SW480 (cell line): ENCODE data around the gene DPP7.
"Not testable (repeated sequence)": the region's sequence is repeated elsewhere in the genome, so short reads cannot be mapped to it uniquely, and the experiment has no call there.

ENCODE experiments used
- DNase-seq: peaks from one replicate; pipeline ENCODE4 v3.0.0-alpha.2; 2016; ENCODE audit warnings: low spot score

DPP7 gene

GRCh38 chr9:137147793-137148160 lies 33.2 kb upstream of the DPP7 start:
- DNase-seq: no peak

GRCh38 chr9:137147091-137147792 lies 32.7 kb upstream of the DPP7 start:
- DNase-seq: no peak

GRCh38 chr9:137146527-137146918 lies 32.0 kb upstream of the DPP7 start:
- no peak for DNase-seq

- DNase-seq: no peak
Measured at GRCh38 chr9:137145731-137146526, 31.4 kb upstream of the DPP7 start.

GRCh38 chr9:137143459-137143858 lies 28.9 kb upstream of the DPP7 start:
- DNase-seq: no peak

GRCh38 chr9:137141976-137142936 lies 27.7 kb upstream of the DPP7 start:
- no peak for DNase-seq

GRCh38 chr9:137141050-137141810 lies 26.7 kb upstream of the DPP7 start:
- DNase-seq: no peak

- DNase-seq: no peak
Measured at GRCh38 chr9:137140151-137141012, 25.8 kb upstream of the DPP7 start.

GRCh38 chr9:137139468-137140150 lies 25.1 kb upstream of the DPP7 start:
- DNase-seq: no peak

- no peak for DNase-seq
Measured at GRCh38 chr9:137138722-137139467, 24.4 kb upstream of the DPP7 start, which contains the start of gene GRIN1. Gene GRIN1, plus strand, starts transcription at chr9:137139154. Its CDS starts 333 bp downstream, at chr9:137139487.

GRCh38 chr9:137138058-137138721 lies 23.7 kb upstream of the DPP7 start:
- no peak for DNase-seq

- DNase-seq: no peak
Measured at GRCh38 chr9:137136881-137137607, 22.5 kb upstream of the DPP7 start.

- no peak for DNase-seq
Measured at GRCh38 chr9:137136261-137136880, 21.8 kb upstream of the DPP7 start.

GRCh38 chr9:137135154-137135553 lies 20.6 kb upstream of the DPP7 start:
- not testable (repeated sequence) for DNase-seq

GRCh38 chr9:137134191-137134590 lies 19.7 kb upstream of the DPP7 start:
- DNase-seq: no peak

GRCh38 chr9:137130176-137130755 lies 15.7 kb upstream of the DPP7 start:
- DNase-seq: no peak
